ENCODE results near the gene BPIFB3.

BPIFB3 gene, protein sequence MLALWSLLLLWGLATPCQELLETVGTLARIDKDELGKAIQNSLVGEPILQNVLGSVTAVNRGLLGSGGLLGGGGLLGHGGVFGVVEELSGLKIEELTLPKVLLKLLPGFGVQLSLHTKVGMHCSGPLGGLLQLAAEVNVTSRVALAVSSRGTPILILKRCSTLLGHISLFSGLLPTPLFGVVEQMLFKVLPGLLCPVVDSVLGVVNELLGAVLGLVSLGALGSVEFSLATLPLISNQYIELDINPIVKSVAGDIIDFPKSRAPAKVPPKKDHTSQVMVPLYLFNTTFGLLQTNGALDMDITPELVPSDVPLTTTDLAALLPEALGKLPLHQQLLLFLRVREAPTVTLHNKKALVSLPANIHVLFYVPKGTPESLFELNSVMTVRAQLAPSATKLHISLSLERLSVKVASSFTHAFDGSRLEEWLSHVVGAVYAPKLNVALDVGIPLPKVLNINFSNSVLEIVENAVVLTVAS

DNA sequence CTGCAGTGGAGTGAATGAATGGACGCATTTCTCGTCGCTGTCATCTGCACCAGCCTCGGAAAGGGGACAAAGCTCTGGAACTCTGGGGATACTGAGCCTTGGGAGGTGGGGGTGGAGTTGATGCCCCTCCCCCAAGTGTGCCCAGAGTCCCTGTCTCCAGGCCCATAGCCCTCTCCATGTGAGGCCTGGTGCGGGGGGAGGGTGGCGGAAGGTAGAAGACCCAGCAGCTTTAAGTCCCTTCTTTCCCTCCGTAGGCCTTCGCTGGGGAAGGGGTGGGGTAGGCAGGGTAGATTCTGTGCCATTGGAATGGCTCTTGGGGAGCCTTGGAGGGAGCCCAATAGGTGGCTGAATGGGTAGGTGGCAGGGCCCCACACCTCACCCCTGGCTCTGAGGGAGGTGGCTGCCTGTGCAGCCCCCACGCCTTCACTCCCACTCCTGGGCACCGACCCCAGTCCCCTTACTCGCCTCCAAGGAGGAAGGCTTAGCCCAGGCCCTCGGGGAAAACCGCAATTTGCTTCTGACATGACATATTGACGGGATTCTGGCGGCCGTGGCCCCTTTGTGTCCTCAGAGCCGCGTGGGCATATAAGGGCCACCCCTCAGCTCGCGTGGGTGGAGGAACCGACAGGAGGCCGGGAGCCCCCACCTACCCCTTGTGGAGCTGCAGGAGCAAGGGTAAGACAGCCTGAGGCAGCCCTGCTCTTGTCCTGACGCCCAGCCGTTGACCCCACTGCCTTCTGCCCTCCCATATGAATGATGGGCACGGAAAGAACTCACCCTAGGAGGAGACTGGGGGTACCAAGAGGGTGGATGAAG is at the start of gene BPIFB3:
Gene BPIFB3, plus strand, starts transcription at position 613 of the 816 bp plus-strand sequence. CDS start 1,533 bp downstream, outside the sequence.
- DNase-seq = no peak

DNA sequence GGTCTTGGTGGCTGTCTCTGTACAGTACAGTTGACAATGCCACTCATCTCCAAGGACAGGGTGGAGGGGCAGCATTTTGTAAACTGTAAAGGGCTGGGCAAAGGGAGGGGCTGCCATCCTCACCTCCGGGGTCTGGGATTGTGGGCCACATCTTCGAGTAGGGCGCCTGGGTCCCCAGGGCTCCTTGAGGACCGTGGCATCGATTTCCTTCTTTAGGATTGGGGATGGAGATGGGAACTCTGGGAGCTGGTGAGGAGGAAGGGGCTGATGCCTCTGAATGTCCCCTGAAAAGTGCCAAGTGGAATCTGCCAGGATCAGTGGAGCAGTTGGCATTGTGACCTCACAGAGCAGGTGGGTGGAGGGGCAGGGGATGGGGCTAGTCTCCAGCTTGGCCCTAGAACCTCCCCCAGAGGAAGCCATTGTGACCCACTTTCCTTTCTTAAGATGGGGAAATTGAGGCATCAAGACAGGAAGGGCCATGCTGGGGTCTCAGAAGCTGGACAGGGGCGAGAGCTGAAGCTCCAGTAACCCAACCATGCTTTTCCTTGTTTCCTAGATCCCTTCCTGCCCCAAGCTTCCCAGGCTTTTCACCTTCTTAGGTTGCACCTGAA is 49.5 kb upstream of the BPIFB3 start, which contains the start of gene SUN5:
Gene SUN5, minus strand, starts transcription at position 293 of the 611 bp plus-strand sequence. Its CDS starts 93 bp downstream, at position 200.
- no peak for DNase-seq

DNA sequence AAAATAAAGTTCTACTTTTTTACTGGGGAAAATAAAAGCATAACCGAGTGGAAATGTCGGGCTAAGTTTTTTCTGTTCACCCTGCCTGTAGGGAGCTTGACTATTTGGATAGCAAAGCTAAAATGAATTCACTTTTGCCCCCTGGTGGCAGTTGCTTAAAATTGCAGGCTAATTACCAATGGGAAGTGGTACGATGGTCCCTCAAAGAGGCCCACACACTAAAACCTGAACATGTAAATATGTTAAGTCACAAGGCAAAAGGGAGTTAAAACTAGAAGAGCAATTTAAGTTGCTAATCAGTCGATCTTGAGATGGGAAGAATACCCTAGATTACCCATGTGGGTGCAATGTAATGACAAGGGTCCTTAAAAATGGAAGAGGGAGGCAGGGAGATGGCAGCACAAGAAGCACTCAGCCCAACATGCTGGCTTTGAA is 48.6 kb upstream of the BPIFB3 start:
- no peak for DNase-seq

DNA sequence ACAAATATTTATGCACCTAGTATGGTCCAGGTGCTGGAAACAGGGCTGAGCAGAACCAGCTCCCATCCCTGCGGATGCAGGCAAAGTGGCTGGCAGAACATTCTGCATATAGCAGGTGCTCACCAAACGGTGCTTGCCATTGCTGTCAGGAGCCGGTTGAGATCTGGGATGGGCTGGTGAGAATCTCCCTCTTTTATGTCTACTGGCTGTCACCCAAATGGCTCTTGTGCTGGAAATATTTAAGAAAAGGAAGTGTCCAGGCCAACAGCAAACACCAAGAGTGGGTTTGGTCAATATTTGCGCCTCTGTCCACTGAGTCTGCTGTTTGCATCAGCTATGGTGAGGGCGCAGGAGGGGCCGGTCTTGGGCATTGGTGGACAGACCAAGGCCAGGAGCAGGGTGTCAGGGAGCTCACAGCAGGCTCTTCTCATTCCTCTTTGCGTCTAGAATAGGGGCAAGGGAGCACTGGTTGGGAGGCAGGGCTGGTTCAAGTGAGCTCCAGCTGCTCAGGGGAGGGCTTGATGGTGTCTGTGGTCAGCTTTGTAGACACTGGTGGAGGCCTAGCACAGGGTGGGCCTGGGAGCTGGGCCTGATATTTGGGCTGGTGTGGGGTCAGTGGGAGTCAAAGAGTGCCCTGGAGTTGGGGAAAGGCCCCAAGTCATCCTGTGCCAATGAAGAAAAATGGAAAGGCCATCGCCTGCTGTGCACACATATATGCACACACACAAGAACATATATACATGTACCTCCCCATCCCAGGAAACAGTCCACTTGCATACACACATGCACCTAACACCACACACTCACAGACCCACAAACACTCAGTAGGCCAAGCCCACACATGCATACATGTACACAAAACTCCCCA is 47.6 kb upstream of the BPIFB3 start:
- DNase-seq = no peak

DNA sequence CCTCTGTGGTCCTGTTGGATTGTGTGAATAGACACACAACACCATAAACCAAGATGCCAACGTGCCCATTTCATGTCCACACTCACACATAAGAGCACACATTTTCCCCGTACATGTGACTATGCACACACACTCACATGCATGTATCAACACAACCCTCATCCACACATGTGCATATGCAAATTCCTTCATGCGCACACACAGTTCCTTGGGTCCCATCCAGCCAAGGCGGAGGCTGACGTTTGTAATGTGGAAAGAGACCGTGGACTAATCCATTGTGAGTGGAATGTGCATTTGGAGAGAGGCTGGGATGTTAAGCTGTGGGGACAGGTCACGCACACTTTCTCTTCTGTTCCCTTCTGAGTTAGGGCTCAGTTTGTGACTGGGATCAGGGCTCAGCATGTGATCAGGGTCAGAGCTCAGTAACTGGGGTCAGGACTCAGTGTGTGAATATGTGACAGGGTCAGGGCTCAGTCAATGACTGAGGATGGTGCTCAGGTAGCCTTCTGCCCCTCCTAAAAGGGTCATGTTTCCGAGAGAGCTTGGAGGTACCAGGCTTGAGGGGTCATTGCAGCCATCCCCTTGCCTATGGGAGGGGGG is 46.8 kb upstream of the BPIFB3 start:
- DNase-seq = no peak

DNA sequence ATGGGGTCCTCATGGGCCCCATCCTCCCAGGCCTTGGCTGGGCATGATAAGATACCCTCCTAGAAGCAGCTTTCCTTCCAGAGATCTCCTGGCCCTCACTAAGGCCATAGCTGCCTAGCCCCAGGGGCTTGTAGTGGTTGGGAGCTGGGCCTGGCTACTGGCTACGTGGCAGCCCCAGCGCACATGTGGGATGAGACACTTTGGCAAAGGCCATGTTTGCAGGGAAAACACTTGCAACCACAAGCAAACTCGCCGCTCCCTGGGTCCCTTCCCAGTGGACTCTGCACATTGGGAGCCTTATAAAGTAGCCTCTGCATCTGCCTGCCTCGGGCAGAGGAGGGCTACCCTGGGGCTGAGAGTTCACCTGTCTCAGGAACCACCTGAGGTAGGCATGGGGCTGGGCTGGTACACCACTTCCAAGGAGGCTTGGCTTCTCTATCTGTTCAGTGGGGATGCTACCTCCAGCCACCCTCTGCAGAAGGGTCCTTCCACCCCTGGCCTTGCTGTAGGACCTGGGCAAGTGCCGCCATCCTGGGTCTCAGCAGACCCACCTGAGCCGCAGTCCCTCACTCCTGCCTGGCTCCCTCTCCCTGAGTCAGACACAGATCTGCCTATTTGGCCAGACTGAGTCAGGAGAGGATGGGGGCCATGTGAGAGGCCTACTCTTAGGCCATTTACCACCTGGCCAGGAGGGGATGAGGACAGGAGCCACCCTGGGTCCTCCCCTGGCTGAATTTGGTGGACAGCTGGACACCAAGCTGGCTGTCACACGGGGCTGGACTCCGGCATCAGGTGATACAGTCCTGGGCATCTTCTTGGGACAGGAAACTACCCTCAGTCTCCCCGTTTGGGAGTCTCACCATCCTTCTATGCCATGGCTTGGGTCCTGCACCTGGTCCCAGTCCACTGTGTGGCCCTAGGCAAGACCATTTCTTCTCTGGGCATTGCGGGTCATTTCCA is 46.0 kb upstream of the BPIFB3 start, which contains the start of gene BPIFB2:
Gene BPIFB2, plus strand, starts transcription at position 329 of the 960 bp plus-strand sequence. CDS start 871 bp downstream, outside the sequence.
- DNase-seq = no peak

DNA sequence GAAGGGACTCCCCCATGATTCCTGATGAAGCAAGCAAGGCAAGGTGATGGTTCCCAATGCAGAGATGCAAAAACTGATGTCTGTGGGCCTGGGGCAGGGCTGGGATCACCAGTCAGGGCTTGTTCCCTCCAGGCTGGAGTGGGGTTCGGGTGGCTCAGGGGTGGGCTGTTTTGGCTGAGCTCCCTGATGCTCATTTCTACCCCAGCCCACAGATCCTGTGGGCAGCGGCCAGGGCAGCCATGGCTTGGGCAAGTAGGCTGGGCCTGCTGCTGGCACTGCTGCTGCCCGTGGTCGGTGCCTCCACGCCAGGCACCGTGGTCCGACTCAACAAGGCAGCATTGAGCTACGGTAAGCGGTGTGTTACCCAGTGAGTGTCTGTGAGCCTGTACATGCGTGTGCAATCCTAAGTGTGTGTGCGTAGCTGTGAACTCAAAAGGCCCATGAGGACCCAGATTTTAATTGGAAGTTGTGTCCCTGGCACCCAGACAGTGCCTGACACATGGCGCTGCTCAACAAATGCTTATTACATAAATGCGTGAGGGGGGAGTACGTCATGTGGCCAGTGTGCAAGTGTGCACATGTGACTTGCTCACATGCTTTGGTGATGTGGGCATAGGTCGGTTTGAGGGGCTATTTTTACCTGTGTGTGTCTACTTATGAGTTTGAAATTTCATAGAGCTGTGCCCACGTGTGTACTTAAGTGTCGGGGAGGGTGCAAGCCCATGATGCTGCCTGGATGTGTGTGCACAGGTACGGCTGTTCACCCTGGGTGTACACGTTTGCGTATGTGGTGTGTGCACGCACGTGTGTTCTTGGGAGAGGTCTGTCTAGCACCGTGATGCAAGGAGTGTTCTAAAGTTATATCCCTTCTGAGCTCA is 45.1 kb upstream of the BPIFB3 start:
- no peak for DNase-seq

DNA sequence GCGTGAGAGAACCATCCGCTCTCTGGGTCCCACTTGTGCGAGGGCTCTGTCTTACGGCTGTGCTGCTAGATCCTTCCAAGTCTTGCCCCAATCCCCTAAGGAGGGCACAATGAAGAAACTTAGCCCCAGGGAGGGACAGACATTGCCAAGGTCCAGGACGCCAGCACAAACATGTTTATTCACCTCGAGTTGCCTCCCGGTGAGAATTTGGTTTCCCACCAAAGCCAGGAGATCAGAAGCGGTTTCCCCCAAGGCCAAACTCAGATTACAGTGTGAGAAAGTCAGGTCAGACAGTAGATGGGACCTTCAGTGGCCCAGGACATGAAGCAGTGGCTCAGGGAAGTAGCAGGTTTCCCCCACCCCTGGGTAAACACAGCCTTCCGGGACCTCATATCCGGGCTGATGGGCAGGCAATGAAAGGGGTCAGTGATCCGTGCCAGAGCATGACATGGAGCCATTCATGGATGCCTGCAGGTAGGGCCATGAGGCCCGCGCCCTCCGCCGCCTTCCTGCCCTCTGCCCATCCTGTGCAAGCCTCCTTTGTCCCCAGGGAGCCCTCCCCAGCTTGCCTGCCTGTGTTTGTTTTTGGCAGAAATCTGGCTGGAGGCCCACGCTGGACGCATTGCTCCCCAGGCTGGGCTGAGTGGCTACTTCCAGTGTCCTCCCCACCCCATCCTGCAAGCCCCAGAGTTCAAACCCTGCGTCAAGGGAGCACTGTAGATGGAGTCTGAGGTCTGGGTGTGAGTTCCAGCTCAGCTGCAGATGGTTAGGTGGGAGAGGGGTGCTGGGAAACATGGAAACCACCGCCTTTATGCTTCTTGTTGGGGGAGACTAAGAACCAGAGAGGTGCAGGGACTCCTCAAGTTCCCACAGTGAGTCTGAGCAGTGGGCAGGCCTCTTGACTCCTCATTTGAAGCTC is 44.2 kb upstream of the BPIFB3 start:
- no peak for DNase-seq

DNA sequence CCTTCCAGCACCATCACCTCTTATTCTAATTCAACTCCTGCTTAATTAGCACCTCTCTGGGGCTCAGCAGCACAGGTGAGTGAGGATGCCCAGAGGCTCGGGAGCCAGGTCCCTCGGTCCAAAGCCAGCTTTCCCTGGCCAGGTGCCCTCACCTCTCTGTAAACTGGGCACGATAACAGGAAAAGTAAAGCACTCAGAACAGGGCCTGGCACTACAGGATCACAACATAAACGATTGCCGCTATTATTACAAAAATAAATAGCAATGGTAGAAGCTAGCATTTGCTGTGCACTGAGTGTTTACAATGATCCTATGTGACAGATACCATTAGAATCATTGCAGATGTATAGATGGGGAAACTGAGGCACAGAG is 43.6 kb upstream of the BPIFB3 start:
- DNase-seq = no peak

DNA sequence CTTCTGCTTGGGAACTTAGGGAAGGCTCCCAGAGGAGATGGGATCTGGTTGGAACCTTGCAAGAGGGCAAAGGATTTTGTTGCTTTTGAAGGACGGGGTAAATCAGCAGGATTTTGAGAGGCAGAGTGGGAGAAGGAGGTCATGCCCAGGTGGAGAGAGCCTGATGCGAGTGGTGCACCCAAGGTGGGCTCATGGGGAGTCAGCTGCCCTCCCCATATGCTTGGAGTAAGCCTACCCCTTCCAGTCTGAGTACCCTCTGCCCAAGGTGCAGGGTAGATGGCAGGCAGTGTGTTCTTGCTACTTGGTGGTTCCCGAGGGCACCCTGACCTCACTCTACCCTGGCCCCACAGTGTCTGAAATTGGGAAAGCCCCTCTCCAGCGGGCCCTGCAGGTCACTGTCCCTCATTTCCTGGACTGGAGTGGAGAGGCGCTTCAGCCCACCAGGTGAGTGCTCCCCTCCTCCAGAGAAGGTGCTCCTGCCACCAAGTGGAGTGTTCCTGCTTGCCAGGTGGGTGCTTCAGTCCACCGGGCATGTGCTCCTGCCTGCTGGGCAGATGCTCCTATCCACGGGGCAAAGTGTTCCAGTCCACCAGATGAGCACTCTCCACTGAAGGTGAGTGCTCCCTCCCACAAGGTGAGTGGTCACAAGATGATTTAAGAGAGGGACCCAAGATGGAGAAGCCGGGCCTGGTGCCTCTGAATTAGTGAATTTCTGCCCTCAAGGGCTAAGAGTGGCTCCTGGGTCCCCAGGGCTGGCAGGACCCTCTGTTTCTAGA is 42.8 kb upstream of the BPIFB3 start:
- no peak for DNase-seq

DNA sequence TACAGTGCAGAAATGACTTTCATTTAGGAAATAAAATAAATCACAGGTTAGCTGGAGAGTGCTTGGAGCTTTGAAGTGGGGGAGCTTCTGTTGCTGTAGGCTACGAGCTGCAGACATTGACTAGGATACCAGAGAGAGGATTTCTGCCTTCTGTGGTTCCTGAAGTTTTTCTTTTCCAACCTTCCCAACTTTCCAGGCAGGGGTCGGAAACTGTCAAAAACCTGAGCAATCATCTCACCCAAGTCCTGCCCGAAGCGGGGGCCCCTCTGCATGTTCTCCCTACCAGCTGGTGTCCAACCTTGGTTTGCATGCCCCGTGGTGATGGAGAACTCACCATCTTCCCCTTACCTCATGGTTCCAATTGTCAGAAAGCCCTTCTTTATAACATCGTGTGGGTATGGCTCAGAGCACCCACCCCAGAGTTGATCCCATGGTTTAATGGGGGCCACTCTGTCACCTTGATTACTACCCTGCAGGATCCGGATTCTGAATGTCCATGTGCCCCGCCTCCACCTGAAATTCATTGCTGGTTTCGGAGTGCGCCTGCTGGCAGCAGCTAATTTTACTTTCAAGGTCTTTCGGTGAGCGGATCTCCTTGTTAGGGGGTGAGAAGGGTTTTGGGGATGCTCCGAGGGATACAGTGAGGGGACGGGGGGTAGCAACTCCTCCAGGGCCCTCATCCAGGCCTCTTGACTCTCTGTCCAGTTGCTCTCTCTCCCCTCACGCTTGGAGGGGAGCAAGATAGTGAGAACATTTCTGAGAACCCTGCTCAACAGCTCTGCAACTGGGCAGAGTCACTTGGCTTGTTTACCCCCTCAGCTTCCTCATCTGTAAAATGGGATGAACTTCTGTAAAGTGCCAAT is 41.1 kb upstream of the BPIFB3 start:
- DNase-seq = no peak

DNA sequence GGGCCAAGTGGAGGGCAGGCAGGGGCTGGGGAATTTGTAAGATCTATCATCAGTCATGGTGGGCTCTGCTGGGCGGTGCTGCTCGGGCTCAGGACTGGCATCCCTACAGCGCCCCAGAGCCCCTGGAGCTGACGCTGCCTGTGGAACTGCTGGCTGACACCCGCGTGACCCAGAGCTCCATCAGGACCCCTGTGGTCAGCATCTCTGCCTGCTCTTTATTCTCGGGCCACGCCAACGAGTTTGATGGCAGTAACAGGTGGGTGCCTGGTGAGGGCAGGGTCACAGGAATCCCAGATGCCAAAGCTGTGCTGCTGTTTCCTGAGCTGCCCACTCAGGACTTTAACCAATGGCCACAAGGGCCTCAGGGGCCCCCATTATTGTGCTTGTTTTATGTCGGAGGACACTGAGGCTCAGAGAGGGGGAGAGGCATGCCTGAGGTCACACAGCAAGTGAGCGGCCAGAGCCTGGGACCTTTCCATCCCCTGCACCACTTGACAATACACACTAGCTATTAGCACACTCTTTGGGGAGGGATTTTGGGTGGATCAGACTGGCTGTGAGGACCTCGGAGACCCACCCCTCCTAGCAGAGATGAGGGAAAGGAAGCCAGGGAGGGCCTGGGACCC is 39.9 kb upstream of the BPIFB3 start:
- no peak for DNase-seq

DNA sequence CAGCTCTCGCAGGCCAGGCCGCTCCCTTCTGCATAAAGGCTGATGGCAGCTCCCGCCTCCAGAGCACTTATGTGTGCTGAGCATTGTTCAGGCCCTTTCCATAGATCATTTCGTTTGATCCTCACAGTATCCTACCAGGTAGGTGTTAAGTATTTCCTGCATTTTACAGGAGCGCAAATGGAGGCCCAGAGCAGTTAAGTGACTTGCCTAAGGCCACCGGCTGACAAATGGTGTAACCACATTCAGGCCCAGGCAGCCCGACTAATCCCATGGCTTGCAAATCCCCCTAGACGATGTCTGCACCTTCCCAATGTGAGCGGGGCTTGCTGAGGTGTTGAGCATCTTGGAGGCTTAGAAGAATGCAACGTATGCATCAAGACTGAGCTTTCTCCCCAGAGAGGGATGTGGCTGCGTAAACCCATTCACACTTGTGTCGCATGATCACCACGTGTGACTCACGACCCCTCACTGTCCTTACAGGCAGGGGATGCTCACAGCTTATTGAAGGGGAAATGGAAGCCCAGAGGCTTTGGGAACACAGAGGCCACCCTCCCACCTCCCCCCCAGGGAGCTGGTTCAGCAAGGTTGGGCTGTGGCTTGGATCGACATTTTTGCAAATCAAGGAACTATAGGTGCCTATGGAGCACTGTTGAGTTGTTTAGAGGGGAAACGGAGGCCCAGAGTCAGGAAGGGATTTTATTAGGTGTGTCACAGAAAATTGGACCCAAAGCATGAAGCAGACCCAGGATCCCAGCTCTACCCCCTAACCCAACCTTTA is 39.2 kb upstream of the BPIFB3 start:
- no peak for DNase-seq

DNA sequence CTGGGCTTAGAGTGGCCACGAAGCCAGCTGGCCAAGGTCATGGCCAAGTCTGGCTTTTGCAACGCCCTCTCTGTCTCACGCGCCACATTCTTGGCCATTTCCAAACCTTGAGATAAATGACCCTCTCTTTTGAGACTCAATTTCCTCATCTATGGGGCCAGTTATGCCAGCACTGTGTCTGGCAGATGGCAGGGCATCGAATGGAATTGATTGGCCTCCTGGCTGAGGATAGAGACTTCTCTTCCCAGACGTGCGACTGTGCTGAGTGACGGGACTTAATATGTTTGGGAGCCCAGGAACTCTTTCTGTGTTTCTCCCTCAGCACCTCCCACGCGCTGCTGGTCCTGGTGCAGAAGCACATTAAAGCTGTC is 38.6 kb upstream of the BPIFB3 start:
- no peak for DNase-seq
